HCT116 (cell line): ENCODE data around the gene CCDC187.

Experiments used
- EZH2 ChIP-seq: fragments of 200-600 bp; sonication (generic); IDR thresholded peaks from 2 replicates; pipeline ENCODE4 v1.6.1; 2017; ENCODE audit warnings: antibody characterized with exemption, mixed run types
- REST ChIP-seq: IDR thresholded peaks from 2 replicates; pipeline ENCODE4 v1.6.1; 2012; ENCODE audit warnings: low read depth

- TF ChIP-seq EZH2: no peak
- no peak for TF ChIP-seq REST
Measured at GRCh38 chr9:136297016-136297691, 6.7 kb downstream of the CCDC187 start.
